ENCODE results near the gene PCDHA9.

GRCh38 chr5:140883927-140884697, 35.9 kb downstream of the PCDHA9 start:
- TF ChIP-seq POLR2A (IDR thresholded peaks at IDR 0.05) (no peak), CTCF (IDR thresholded peaks at IDR 0.05 in 8 of 11, conservative IDR thresholded peaks at IDR 0.05 in 3 of 11) (no peak)

All from spleen (tissue), 7 donors.